Liver (tissue), 9 donors: ENCODE data around the gene INTS4. TPM values are rescaled to one million over a fixed set of nuclear protein-coding genes. Genes with fewer than 3 reads are reported as not detected.

Experiments
- DNase-seq: peaks from one replicate; pipeline ENCODE4 v3.0.0-alpha.2; 2017; ENCODE audit warnings: low spot score
- H3K27ac ChIP-seq, 2 donors: one replicate each; pipeline ENCODE4 v1.7.0; 2013; ENCODE audit warnings: inconsistent platforms in 2 of 2, low read length in 2 of 2, control low read depth in 1 of 2, low read depth in 1 of 2, mild to moderate bottlenecking in 1 of 2
- H3K27me3 ChIP-seq, 4 donors: one replicate each; pipeline versions ENCODE4 v1.6.1 to v1.7.0; 2013; ENCODE audit warnings: low read length in 3 of 4, inconsistent platforms in 1 of 4, mild to moderate bottlenecking in 1 of 4, moderate library complexity in 1 of 4; ENCODE audit not compliant: control insufficient read depth in 4 of 4, insufficient read depth in 4 of 4
- H3K36me3 ChIP-seq, 4 donors: one replicate each; pipeline versions ENCODE4 v1.6.1 to v1.7.0; 2013; ENCODE audit warnings: low read length in 3 of 4, mild to moderate bottlenecking in 3 of 4, low read depth in 1 of 4, moderate library complexity in 1 of 4; ENCODE audit not compliant: control insufficient read depth in 4 of 4, insufficient read depth in 3 of 4
- H3K4me1 ChIP-seq, 4 donors: one replicate each; pipeline versions ENCODE4 v1.6.1 to v1.7.0; 2013; ENCODE audit warnings: low read length in 3 of 4, mild to moderate bottlenecking in 3 of 4, moderate library complexity in 1 of 4; ENCODE audit not compliant: control insufficient read depth in 4 of 4, insufficient read depth in 4 of 4
- H3K4me3 ChIP-seq, 3 donors: one replicate each; pipeline versions ENCODE4 v1.6.1 to v1.7.0; 2013; ENCODE audit warnings: low read length in 3 of 3, control low read depth in 1 of 3, low read depth in 1 of 3, mild to moderate bottlenecking in 1 of 3
- H3K9ac ChIP-seq, 2 donors: one replicate each; pipeline ENCODE4 v1.7.0; 2013; ENCODE audit warnings: low read length in 2 of 2, mild to moderate bottlenecking in 2 of 2, moderate library complexity in 2 of 2, control low read depth in 1 of 2, low read depth in 1 of 2
- H3K9me3 ChIP-seq, 4 donors: one replicate each; pipeline versions ENCODE4 v1.6.1 to v1.7.0; 2013; ENCODE audit warnings: low read length in 3 of 4; ENCODE audit not compliant: control insufficient read depth in 4 of 4
- ATF3 ChIP-seq: IDR thresholded peaks from 2 replicates; pipeline ENCODE4 v1.6.1; 2016; ENCODE audit warnings: antibody characterized with exemption
- CTCF ChIP-seq: fragments of 150-350 bp; IDR thresholded peaks from 2 replicates; pipeline ENCODE4 v1.5.1; 2017; ENCODE audit warnings: improper control_type of control experiment, low read depth, low read length; ENCODE audit not compliant: missing input control
- EGR1 ChIP-seq, 2 donors: IDR thresholded peaks; 2 replicates each; pipeline ENCODE4 v1.6.1; 2016 to 2018; ENCODE audit warnings: antibody characterized with exemption in 2 of 2, low read depth in 2 of 2
- FOXA1 ChIP-seq: IDR thresholded peaks from 2 replicates; pipeline ENCODE4 v1.6.1; 2016; ENCODE audit warnings: antibody characterized with exemption
- FOXA2 ChIP-seq: IDR thresholded peaks from 2 replicates; pipeline ENCODE4 v1.6.1; 2016; ENCODE audit warnings: antibody characterized with exemption
- GABPA ChIP-seq, 2 donors: IDR thresholded peaks in 1 of 2; conservative IDR thresholded peaks in 1 of 2; 2 replicates each; pipeline ENCODE4 v1.6.1; 2016; ENCODE audit warnings: antibody characterized with exemption in 2 of 2, mild to moderate bottlenecking in 1 of 2, moderate library complexity in 1 of 2
- HNF4A ChIP-seq, 2 donors: conservative IDR thresholded peaks; 2 replicates each; pipeline ENCODE4 v1.6.1; 2016; ENCODE audit warnings: antibody characterized with exemption in 2 of 2, mild to moderate bottlenecking in 2 of 2
- HNF4G ChIP-seq: IDR thresholded peaks from 2 replicates; pipeline ENCODE4 v1.6.1; 2016; ENCODE audit warnings: antibody characterized with exemption
- JUND ChIP-seq, 2 donors: IDR thresholded peaks; 2 replicates each; pipeline ENCODE4 v1.6.1; 2016; ENCODE audit warnings: antibody characterized with exemption in 2 of 2
- MAX ChIP-seq: IDR thresholded peaks from 2 replicates; pipeline ENCODE4 v1.6.1; 2016; ENCODE audit warnings: antibody characterized with exemption
- NR2F2 ChIP-seq: IDR thresholded peaks from 2 replicates; pipeline ENCODE4 v1.6.1; 2016; ENCODE audit warnings: antibody characterized with exemption
- RAD21 ChIP-seq, 2 donors: IDR thresholded peaks; 2 replicates each; pipeline ENCODE4 v1.6.1; 2016; ENCODE audit warnings: antibody characterized with exemption in 2 of 2, mild to moderate bottlenecking in 2 of 2
- REST ChIP-seq: IDR thresholded peaks from 2 replicates; pipeline ENCODE4 v1.6.1; 2016; ENCODE audit warnings: antibody characterized with exemption, mild to moderate bottlenecking
- RXRA ChIP-seq, 2 donors: IDR thresholded peaks; 2 replicates each; pipeline ENCODE4 v1.6.1; 2017 to 2018; ENCODE audit warnings: antibody characterized with exemption in 2 of 2, mild to moderate bottlenecking in 1 of 2
- SP1 ChIP-seq: IDR thresholded peaks from 2 replicates; pipeline ENCODE4 v1.6.1; 2018; ENCODE audit warnings: antibody characterized with exemption, mild to moderate bottlenecking
- TAF1 ChIP-seq: conservative IDR thresholded peaks from 2 replicates; pipeline ENCODE4 v1.6.1; 2016; ENCODE audit warnings: antibody characterized with exemption, mild to moderate bottlenecking
- YY1 ChIP-seq: IDR thresholded peaks from 2 replicates; pipeline ENCODE4 v1.6.1; 2016; ENCODE audit warnings: antibody characterized with exemption, mild to moderate bottlenecking
- ZBTB33 ChIP-seq: IDR thresholded peaks from 2 replicates; pipeline ENCODE4 v1.6.1; 2016; ENCODE audit warnings: antibody characterized with exemption
- WGBS: extraction: QIAGEN DNeasy Blood & Tissue Kit; methylation state at CpG from one replicate; pipeline ENCODE4 v1.1.7; 2013; 5-methylcytosine and 5-hydroxymethylcytosine counted together
- polyA plus RNA-seq, 2 donors: library from polyadenylated mRNA; stranded (reverse) in 1 of 2; unstranded in 1 of 2; fragments of 200-250 nt in 1 of 2; fragments of >200 nt in 1 of 2; fragmentation: Nextera tagmentation in 1 of 2; extraction: Ambion mirVana in 1 of 2; gene quantifications; one replicate each; pipeline versions ENCODE4 v1.2.1 to v1.2.3, GENCODE V29; 2013 to 2015
- total RNA-seq, 2 donors: library from RNA; depleted of rRNA; stranded (reverse); fragments of >200 nt; gene quantifications; one replicate each; pipeline ENCODE4 v1.2.3, GENCODE V29; 2014
- donor health status: healthy.
- donor health status: healthy.
- donor health status: healthy.
- donor health status: healthy.
- donor health status: healthy.

The INTS4 gene
- total and polyA plus RNA-seq, 4 donors = 7.9 to 19.1 (median 15.0) TPM

GRCh38 chr11:78019808-78020207 lies 25.3 kb upstream of the INTS4 start:
- H3K27ac ChIP-seq = no peak overlapping the region
- TF ChIP-seq FOXA2 (no peak), SP1 (no peak), GABPA (IDR thresholded peaks at IDR 0.05 in 1 of 2, conservative IDR thresholded peaks at IDR 0.05 in 1 of 2) (no peak), HNF4A (conservative IDR thresholded peaks at IDR 0.05) (no peak), NR2F2 (no peak), RXRA (IDR thresholded peaks at IDR 0.05) (no peak), ZBTB33 (no peak), FOXA1 (no peak), MAX (no peak), REST (no peak)
- no peak overlapping the region for H3K4me3 ChIP-seq
- DNase-seq = no peak
- 65% methylated on average over 4 of the region's 4 CpGs for WGBS
- H3K9me3 ChIP-seq = no peaks in the 10 kb centered on the region
- peaks cover 0 to 13% (median 5%) of the 10 kb centered on the region in 4 donors for H3K4me1 ChIP-seq
- H3K9ac ChIP-seq = no peak overlapping the region
- H3K27me3 ChIP-seq = no peaks in the 10 kb centered on the region
- peaks cover 1 to 19% (median 8%) of the 10 kb centered on the region in 4 donors for H3K36me3 ChIP-seq

- no peak for TF ChIP-seq CTCF
- TF ChIP-seq RXRA (IDR thresholded peaks at IDR 0.05) = no peak
- TF ChIP-seq ZBTB33 = no peak
- TF ChIP-seq GABPA (IDR thresholded peaks at IDR 0.05 in 1 of 2, conservative IDR thresholded peaks at IDR 0.05 in 1 of 2) = no peak
- no peak for TF ChIP-seq ATF3
- no peak for TF ChIP-seq SP1
- TF ChIP-seq REST = no peak
- TF ChIP-seq EGR1 (IDR thresholded peaks at IDR 0.05; ENCODE audit: low read depth in 2 of 2) = no peak
- TF ChIP-seq HNF4A (conservative IDR thresholded peaks at IDR 0.05) = no peak
- no peak for TF ChIP-seq TAF1
- no peak for TF ChIP-seq YY1
- no peak for TF ChIP-seq FOXA1
- TF ChIP-seq MAX = no peak
- TF ChIP-seq RAD21 (IDR thresholded peaks at IDR 0.05) = no peak
- no peak for TF ChIP-seq NR2F2
- TF ChIP-seq JUND (IDR thresholded peaks at IDR 0.05) = no peak
- TF ChIP-seq HNF4G = no peak
- TF ChIP-seq FOXA2 = no peak
- H3K9me3 ChIP-seq = no peaks in the 10 kb centered on the region
- H3K27ac ChIP-seq = no peak overlapping the region
- 100% methylated on average over 1 of the region's 1 CpG for WGBS
- H3K27me3 ChIP-seq = no peaks in the 10 kb centered on the region
- no peak for DNase-seq
- no peaks in the 10 kb centered on the region for H3K4me1 ChIP-seq
- H3K4me3 ChIP-seq = no peak overlapping the region
- peaks cover 1 to 19% (median 8%) of the 10 kb centered on the region in 4 donors for H3K36me3 ChIP-seq
- H3K9ac ChIP-seq = no peak overlapping the region
Observed at GRCh38 chr11:78015878-78016277, 21.4 kb upstream of the INTS4 start.
